A549 (cell line): ENCODE results near the gene GRIN2C. TPM values are rescaled to one million over a fixed set of nuclear protein-coding genes. Genes with fewer than 3 reads are reported as not detected.

Experiments
- ATAC-seq, 2 experiments: fragments of 200-7000 bp in 1 of 2; fragments of >200 bp in 1 of 2; cut with Nextera tagmentation in 1 of 2; cut with Tn5 transposase in 1 of 2; 3 replicates each; pipeline versions ENCODE4 v1.8.0 to v1.9.1; 2018 to 2020; ENCODE audit warnings: mild to moderate bottlenecking in 1 of 2, moderate library complexity in 1 of 2
- CTCF ChIA-PET: fragments of 300-600 bp; sonication (Branson Sonifier 250); formaldehyde crosslinking; extraction: SDS; loops from one replicate; lab custom pipeline; 2021; ENCODE audit warnings: antibody characterized with exemption, inconsistent platforms; lab: Yijun Ruan, JAX
- POLR2A ChIA-PET: fragments of 350-600 bp; formaldehyde crosslinking; extraction: SDS; loops from one replicate; lab custom pipeline; 2021; ENCODE audit warnings: antibody characterized with exemption, inconsistent platforms; lab: Yijun Ruan, JAX
- DNase-seq, 2 experiments: peaks; one replicate each; pipeline versions ENCODE4 v3.0.0 to v3.0.0-alpha.2; 2011 to 2016; ENCODE audit warnings: low read depth in 1 of 2, low spot score in 1 of 2
- FAIRE-seq: peaks from 2 replicates; lab custom pipeline; 2011; peaks lifted over from hg19 to GRCh38; lab: Jason Lieb, UNC
- H3K27ac ChIP-seq, 2 experiments: fragments of >200 bp; sonication (Bioruptor Twin); formaldehyde crosslinking; 3 replicates each; pipeline ENCODE4 v1.5.1; 2016 to 2017
- H3K4me1 ChIP-seq: fragments of >200 bp; sonication (Bioruptor Twin); formaldehyde crosslinking; 3 replicates; pipeline ENCODE4 v1.6.1; 2016
- H3K4me2 ChIP-seq: fragments of >200 bp; sonication (Bioruptor Twin); formaldehyde crosslinking; 3 replicates; pipeline ENCODE4 v1.6.1; 2016
- H3K4me3 ChIP-seq: fragments of >200 bp; sonication (Bioruptor Twin); formaldehyde crosslinking; 3 replicates; pipeline ENCODE4 v1.5.1; 2016
- H3K9me3 ChIP-seq: fragments of >200 bp; sonication (Bioruptor Twin); formaldehyde crosslinking; 3 replicates; pipeline ENCODE4 v1.6.1; 2016
- CBX8 ChIP-seq: fragments of 200-600 bp; sonication (generic); IDR thresholded peaks from 2 replicates; pipeline ENCODE4 v1.6.1; 2016
- CEBPB ChIP-seq, 2 experiments: fragments of >200 bp in 1 of 2; sonication (Bioruptor Twin) in 1 of 2; formaldehyde crosslinking in 1 of 2; IDR thresholded peaks; 2 replicates each; pipeline ENCODE4 v1.6.1; 2012 to 2016
- CHD2 ChIP-seq: fragments of 150-350 bp; IDR thresholded peaks from 2 replicates; pipeline ENCODE4 v1.6.1; 2014; ENCODE audit warnings: low read length; ENCODE audit not compliant: partially characterized antibody
- EHF ChIP-seq: fragments of 250-450 bp; sonication (Bioruptor Pico); IDR thresholded peaks from 2 replicates; pipeline ENCODE4 v1.5.0; 2020; ENCODE audit warnings: mild to moderate bottlenecking
- ESRRA ChIP-seq: fragments of 150-350 bp; IDR thresholded peaks from 2 replicates; pipeline ENCODE4 v1.6.1; 2014; ENCODE audit warnings: mild to moderate bottlenecking, low read length, borderline replicate concordance
- FOSL2 ChIP-seq, 2 experiments: fragments of 450-650 bp in 1 of 2; fragments of >200 bp in 1 of 2; sonication (Bioruptor Twin) in 1 of 2; formaldehyde crosslinking; IDR thresholded peaks; 2 replicates each; pipeline versions ENCODE4 v1.5.0 to v1.6.1; 2016 to 2020; ENCODE audit warnings: mild to moderate bottlenecking in 1 of 2, moderate library complexity in 1 of 2
- FOXS1 ChIP-seq: fragments of 250-450 bp; sonication (Bioruptor Pico); IDR thresholded peaks from 2 replicates; pipeline ENCODE4 v1.5.0; 2020; ENCODE audit warnings: mild to moderate bottlenecking, moderate library complexity
- HOXB5 ChIP-seq: fragments of 250-450 bp; sonication (Bioruptor Pico); IDR thresholded peaks from 2 replicates; pipeline ENCODE4 v1.5.0; 2020; ENCODE audit warnings: mild to moderate bottlenecking, moderate library complexity
- JUN ChIP-seq, 2 experiments: fragments of >200 bp; sonication (Bioruptor Twin); formaldehyde crosslinking; IDR thresholded peaks; 2 replicates in 1 of 2; 3 replicates in 1 of 2; pipeline ENCODE4 v1.6.1; 2016 to 2017
- KDM5A ChIP-seq: fragments of 200-600 bp; sonication (generic); IDR thresholded peaks from 2 replicates; pipeline ENCODE4 v1.6.1; 2016; ENCODE audit warnings: antibody characterized with exemption, mild to moderate bottlenecking
- MAFK ChIP-seq: fragments of 450-650 bp; IDR thresholded peaks from 2 replicates; pipeline ENCODE4 v1.6.1; 2014; ENCODE audit not compliant: partially characterized antibody
- MAZ ChIP-seq: fragments of 150-350 bp; IDR thresholded peaks from 2 replicates; pipeline ENCODE4 v1.6.1; 2014; ENCODE audit warnings: antibody characterized with exemption, low read depth, low read length, borderline replicate concordance
- NFE2L2 ChIP-seq: fragments of 150-350 bp; conservative IDR thresholded peaks from 2 replicates; pipeline ENCODE4 v1.6.1; 2014; ENCODE audit warnings: low read length
- PHF8 ChIP-seq: fragments of 200-600 bp; sonication (generic); IDR thresholded peaks from 2 replicates; pipeline ENCODE4 v1.6.1; 2016; ENCODE audit warnings: low read depth, mild to moderate bottlenecking, antibody characterized with exemption, moderate library complexity, borderline replicate concordance
- SMC3 ChIP-seq: fragments of >200 bp; sonication (Bioruptor Twin); formaldehyde crosslinking; IDR thresholded peaks from 3 replicates; pipeline ENCODE4 v1.6.1; 2018; ENCODE audit warnings: inconsistent platforms
- SREBF2 ChIP-seq: fragments of 450-650 bp; IDR thresholded peaks from 2 replicates; pipeline ENCODE4 v1.6.1; 2014; ENCODE audit warnings: mild to moderate bottlenecking, moderate library complexity
- TFCP2L1 ChIP-seq: fragments of 250-450 bp; sonication (Bioruptor Pico); IDR thresholded peaks from 2 replicates; pipeline ENCODE4 v1.5.0; 2021; ENCODE audit warnings: mild to moderate bottlenecking
- TP53 ChIP-seq: fragments of 250-450 bp; sonication (Bioruptor Pico); IDR thresholded peaks from 2 replicates; pipeline ENCODE4 v1.5.0; 2021; ENCODE audit warnings: mild to moderate bottlenecking, moderate library complexity
- ZC3H11A ChIP-seq: fragments of 450-650 bp; IDR thresholded peaks from 2 replicates; pipeline ENCODE4 v1.6.1; 2014; ENCODE audit warnings: antibody characterized with exemption, mild to moderate bottlenecking
- ZNF302 ChIP-seq: fragments of 250-450 bp; sonication (Bioruptor Pico); IDR thresholded peaks from 2 replicates; pipeline ENCODE4 v1.9.0; 2021; ENCODE audit warnings: inconsistent platforms, mild to moderate bottlenecking, moderate library complexity
- ZSCAN20 ChIP-seq: fragments of 250-450 bp; sonication (Bioruptor Pico); IDR thresholded peaks from 2 replicates; pipeline ENCODE4 v1.8.0; 2022; ENCODE audit warnings: mild to moderate bottlenecking, moderate library complexity
- WGBS: methylation state at CpG from one replicate; pipeline ENCODE4 v1.1.6; 2017; ENCODE audit errors: missing lambda C conversion rate; 5-methylcytosine and 5-hydroxymethylcytosine counted together
- polyA plus RNA-seq, 4 experiments: library from polyadenylated mRNA; depleted of rRNA in 3 of 4; stranded (reverse); fragments of >200 nt; fragmentation: RNase III in 1 of 4; extraction: RNeasy Plus Mini Kit Qiagen cat#74134 plus additional on column Dnase treatment in 1 of 4; gene quantifications; 2 replicates in 3 of 4; 3 replicates in 1 of 4; pipeline ENCODE4 v1.2.3, GENCODE V29; 2011 to 2017
- TF ChIP-seq, protein P1 (sequence below): IDR thresholded peaks from 2 replicates; pipeline ENCODE4 v1.6.1; 2012; ENCODE audit warnings: low read depth, borderline replicate concordance
- TF ChIP-seq, protein P2 (sequence below): fragments of >200 bp; sonication (Bioruptor Twin); formaldehyde crosslinking; IDR thresholded peaks from 3 replicates; pipeline ENCODE4 v1.5.1; 2016
- TF ChIP-seq, protein P3 (sequence below): IDR thresholded peaks from 2 replicates; pipeline ENCODE4 v1.6.1; 2012

The GRIN2C gene
- polyA plus RNA-seq, 2 of the 4 experiments (the other 2 are of a cell fraction): 0.17 to 0.28 TPM

DNA sequence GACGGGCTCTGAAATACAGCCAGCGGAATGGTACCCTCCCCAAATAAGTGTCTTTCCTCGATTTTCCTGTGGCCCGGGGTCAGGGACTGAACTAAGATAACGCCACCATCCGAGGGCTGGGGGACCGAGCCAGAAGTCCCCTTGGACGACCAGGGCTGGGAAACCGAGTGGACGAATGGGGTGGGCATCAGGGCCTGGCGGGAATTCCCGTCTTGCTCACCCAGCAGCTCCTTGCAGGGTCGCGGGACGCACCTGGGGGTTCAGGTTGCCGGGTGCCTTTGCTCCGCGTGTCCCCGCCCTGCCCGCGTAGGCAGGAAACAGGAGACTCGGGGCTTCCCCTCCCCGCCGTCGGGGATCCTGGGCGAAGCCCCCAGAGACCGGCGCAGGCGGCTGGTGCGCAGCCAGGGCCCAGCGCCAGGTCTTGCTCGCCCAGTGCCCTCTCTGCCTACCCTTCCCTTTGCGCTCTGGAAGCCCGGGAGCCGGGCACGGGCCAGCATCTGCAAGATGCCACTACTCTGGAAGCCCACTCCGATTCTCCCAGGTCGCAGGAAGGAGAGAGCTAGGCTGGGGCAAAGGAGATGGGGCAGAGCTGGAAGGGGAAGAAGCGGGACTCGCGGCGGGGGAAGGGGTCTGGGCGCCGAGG is 665 bp upstream of the GRIN2C start:
- no peak for FAIRE-seq
- peak overlapping the region; percentile 39 for H3K4me3 ChIP-seq
- peaks cover 5% of the 10 kb centered on the region; the same call in 2 of the 3 replicates for H3K9me3 ChIP-seq
- ChIA-PET POLR2A (interaction anchor here (2.3 to 4.9 kb wide), 2 partner anchors 12 to 17 kb away, joined by 9 to 43 read pairs; partner anchors contain the start of gene FDXR), CTCF (interaction anchor here (0.6 to 42.4 kb wide), 11 partner anchors 8 to 203 kb away, joined by 3 to 1302 read pairs (median 7); partner anchors contain the start of genes FDXR, GRIN2C and NAT9)
- DNase-seq: no peak
- peak; percentile 4 to 43; a peak in 3 of 6 replicates for ATAC-seq
- no peak overlapping the region for H3K27ac ChIP-seq
- no peak for TF ChIP-seq ZSCAN20 (CRISPR knock-in tag)
- no peak for TF ChIP-seq CBX8
- TF ChIP-seq KDM5A: no peak
- TF ChIP-seq ESRRA: no peak
- no peak for TF ChIP-seq TP53 (CRISPR knock-in tag)
- TF ChIP-seq NFE2L2: no peak
- TF ChIP-seq MAZ: no peak
- H3K4me2 ChIP-seq: peak overlapping the region; percentile 90
- peaks cover 40% of the 10 kb centered on the region for H3K4me1 ChIP-seq
- 17% methylated on average over 32 of the region's 44 CpGs for WGBS

DNA sequence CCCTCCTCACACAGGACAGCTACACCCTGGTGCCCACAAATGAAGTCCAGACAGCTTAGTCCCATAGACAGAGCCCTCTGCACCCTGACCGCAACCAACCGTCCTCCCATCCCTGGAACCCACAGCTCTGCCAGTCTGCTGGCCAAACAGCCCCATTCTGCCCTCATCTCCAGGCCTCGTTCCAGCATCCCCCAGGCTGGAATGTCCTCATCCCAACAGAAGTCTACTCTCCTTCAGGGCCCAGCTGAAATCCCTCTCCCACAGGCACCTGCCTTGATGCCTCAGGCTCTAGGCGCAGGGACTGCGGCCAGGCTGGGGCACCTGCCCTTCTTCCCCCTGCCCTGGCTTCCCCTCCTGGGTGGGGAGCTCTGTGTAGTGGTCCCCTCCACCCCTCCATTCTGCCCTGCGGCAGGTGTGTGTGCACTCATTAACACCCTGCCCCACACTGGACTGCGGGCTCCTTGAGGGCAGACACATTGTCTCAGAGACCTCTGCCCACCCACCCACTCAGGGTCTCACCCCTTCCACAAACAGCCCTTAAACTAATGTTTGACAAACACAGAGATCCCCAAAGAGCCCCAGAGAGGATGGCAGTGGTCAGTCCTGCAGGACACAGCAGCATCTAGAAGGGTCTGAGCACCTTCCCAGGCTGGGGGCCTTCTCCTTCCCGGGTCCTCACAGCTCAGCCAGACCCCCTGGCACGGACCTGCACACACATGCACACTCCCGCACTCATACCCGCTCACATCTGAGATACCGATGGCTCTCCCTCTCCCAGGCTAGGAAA is 820 bp downstream of the GRIN2C start:
- TF ChIP-seq, protein P1, sequence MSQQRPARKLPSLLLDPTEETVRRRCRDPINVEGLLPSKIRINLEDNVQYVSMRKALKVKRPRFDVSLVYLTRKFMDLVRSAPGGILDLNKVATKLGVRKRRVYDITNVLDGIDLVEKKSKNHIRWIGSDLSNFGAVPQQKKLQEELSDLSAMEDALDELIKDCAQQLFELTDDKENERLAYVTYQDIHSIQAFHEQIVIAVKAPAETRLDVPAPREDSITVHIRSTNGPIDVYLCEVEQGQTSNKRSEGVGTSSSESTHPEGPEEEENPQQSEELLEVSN: no peak
- TF ChIP-seq MAZ (no peak), PHF8 (no peak), SREBF2 (no peak), FOSL2 (IDR thresholded peaks at IDR 0.05) (no peak), FOSL2 (CRISPR knock-in tag; IDR thresholded peaks at IDR 0.05) (no peak), EHF (no peak), MAFK (no peak), FOXS1 (CRISPR knock-in tag) (no peak), CEBPB (IDR thresholded peaks at IDR 0.05) (no peak)
- WGBS: 43% methylated on average over 12 of the region's 12 CpGs
- peaks cover 40% of the 10 kb centered on the region for H3K4me1 ChIP-seq
- ChIA-PET POLR2A (interaction anchor here (0.6 to 3.9 kb wide), 5 partner anchors 13 to 16 kb away, joined by 3 to 15 read pairs (median 4); partner anchors contain the start of gene FDXR), CTCF (interaction anchor here (0.8 to 42.4 kb wide), 9 partner anchors 7 to 201 kb away, joined by 3 to 1302 read pairs (median 7); partner anchors contain the start of genes FDXR, GRIN2C, NAT9 and OTOP2)
- peak overlapping the region; percentile 39; the same call in 2 of the 3 replicates for H3K4me3 ChIP-seq
- ATAC-seq (no peak), FAIRE-seq (no peak), DNase-seq (no peak)
- no peak overlapping the region for H3K27ac ChIP-seq
- peak overlapping the region; percentile 90 for H3K4me2 ChIP-seq
- peaks cover 5% of the 10 kb centered on the region; the same call in 2 of the 3 replicates for H3K9me3 ChIP-seq

DNA sequence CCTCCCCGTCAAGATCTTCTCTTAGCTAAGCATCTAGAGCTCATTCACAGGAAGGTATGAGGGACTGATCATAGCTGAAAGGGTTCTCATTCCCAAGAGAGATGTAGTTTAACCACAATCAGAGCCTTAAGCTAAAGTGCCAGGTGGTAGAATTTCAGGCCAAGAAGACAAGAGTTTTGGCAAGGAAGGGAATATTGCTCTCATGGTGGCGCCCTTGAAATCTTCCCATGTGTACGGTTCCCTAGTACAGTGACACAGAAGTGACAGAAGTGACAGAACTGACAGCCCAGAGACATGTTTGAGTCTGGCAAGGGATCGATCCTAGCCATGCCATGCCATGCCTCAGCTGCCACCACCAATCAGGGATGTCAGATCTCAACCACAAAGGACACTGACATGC is 2.5 kb downstream of the GRIN2C start:
- no peak for DNase-seq
- ChIA-PET POLR2A (interaction anchor here (0.6 to 3.9 kb wide), 3 partner anchors 11 to 109 kb away, joined by 3 to 15 read pairs (median 3); partner anchors contain the start of gene FDXR), CTCF (interaction anchor here (1.1 to 42.4 kb wide), 5 partner anchors 5 to 68 kb away, joined by 3 to 1302 read pairs (median 851); partner anchors contain the start of genes FDXR, GRIN2C and NAT9)
- Histone ChIP-seq H3K27ac (no peak overlapping the region), H3K9me3 (no peaks in the 10 kb centered on the region), H3K4me3 (no peak overlapping the region), H3K4me1 (peaks cover 31% of the 10 kb centered on the region), H3K4me2 (no peak overlapping the region)
- 50% methylated on average over 4 of the region's 4 CpGs for WGBS
- ATAC-seq: no peak
- no peak for FAIRE-seq
- TF ChIP-seq SMC3 (no peak), ZSCAN20 (CRISPR knock-in tag) (no peak), TFCP2L1 (no peak), MAFK (no peak), FOSL2 (IDR thresholded peaks at IDR 0.05) (no peak), FOSL2 (CRISPR knock-in tag; IDR thresholded peaks at IDR 0.05) (no peak), HOXB5 (no peak), SREBF2 (no peak), JUN (IDR thresholded peaks at IDR 0.05) (no peak), ZC3H11A (no peak), ZNF302 (CRISPR knock-in tag) (no peak), MAZ (no peak), CHD2 (no peak)
- TF ChIP-seq, protein P1: no peak
- TF ChIP-seq, protein P2, sequence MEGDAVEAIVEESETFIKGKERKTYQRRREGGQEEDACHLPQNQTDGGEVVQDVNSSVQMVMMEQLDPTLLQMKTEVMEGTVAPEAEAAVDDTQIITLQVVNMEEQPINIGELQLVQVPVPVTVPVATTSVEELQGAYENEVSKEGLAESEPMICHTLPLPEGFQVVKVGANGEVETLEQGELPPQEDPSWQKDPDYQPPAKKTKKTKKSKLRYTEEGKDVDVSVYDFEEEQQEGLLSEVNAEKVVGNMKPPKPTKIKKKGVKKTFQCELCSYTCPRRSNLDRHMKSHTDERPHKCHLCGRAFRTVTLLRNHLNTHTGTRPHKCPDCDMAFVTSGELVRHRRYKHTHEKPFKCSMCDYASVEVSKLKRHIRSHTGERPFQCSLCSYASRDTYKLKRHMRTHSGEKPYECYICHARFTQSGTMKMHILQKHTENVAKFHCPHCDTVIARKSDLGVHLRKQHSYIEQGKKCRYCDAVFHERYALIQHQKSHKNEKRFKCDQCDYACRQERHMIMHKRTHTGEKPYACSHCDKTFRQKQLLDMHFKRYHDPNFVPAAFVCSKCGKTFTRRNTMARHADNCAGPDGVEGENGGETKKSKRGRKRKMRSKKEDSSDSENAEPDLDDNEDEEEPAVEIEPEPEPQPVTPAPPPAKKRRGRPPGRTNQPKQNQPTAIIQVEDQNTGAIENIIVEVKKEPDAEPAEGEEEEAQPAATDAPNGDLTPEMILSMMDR: no peak
- TF ChIP-seq, protein P3, sequence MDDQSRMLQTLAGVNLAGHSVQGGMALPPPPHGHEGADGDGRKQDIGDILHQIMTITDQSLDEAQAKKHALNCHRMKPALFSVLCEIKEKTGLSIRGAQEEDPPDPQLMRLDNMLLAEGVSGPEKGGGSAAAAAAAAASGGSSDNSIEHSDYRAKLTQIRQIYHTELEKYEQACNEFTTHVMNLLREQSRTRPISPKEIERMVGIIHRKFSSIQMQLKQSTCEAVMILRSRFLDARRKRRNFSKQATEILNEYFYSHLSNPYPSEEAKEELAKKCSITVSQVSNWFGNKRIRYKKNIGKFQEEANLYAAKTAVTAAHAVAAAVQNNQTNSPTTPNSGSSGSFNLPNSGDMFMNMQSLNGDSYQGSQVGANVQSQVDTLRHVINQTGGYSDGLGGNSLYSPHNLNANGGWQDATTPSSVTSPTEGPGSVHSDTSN: no peak
